AG04450 (cell line): ENCODE data around the gene SSR3. TPM values are rescaled to one million over a fixed set of nuclear protein-coding genes. Genes with fewer than 3 reads are reported as not detected.

Experiments used
- CTCF ChIA-PET: fragments of 300-600, 350-600 bp; formaldehyde crosslinking; extraction: SDS; loops from one replicate; lab custom pipeline; 2022; ENCODE audit warnings: antibody characterized with exemption, inconsistent platforms; lab: Charles Lee
- POLR2A ChIA-PET: fragments of 350-600 bp; formaldehyde crosslinking; extraction: SDS; loops from one replicate; lab custom pipeline; 2021; ENCODE audit warnings: antibody characterized with exemption, inconsistent platforms; lab: Yijun Ruan, JAX
- DNase-seq: peaks from one replicate; pipeline ENCODE4 v3.0.0-alpha.2; 2011; ENCODE audit warnings: low read depth, low spot score
- H3K27ac ChIP-seq: one replicate; pipeline ENCODE4 v1.5.1; 2012; ENCODE audit warnings: low read depth, low read length, control low read depth
- H3K27me3 ChIP-seq: one replicate; pipeline ENCODE4 v1.6.0; 2012; ENCODE audit warnings: low read length; ENCODE audit not compliant: control insufficient read depth, insufficient read depth
- H3K4me3 ChIP-seq: 2 replicates; pipeline ENCODE4 v1.5.1; 2011; ENCODE audit warnings: mild to moderate bottlenecking, low read depth, low read length, control low read depth
- H3K9me3 ChIP-seq: 2 replicates; pipeline ENCODE4 v1.5.1; 2012; ENCODE audit warnings: low read length; ENCODE audit not compliant: control insufficient read depth, insufficient read depth
- polyA plus RNA-seq: library from polyadenylated mRNA; depleted of rRNA; stranded (reverse); fragments of >200 nt; gene quantifications from 2 replicates; pipeline ENCODE4 v1.2.3, GENCODE V29; 2011; rRNA removed
- TF ChIP-seq, protein P1 (sequence below): IDR thresholded peaks from 2 replicates; pipeline ENCODE4 v1.5.1; 2011; ENCODE audit warnings: low read depth, low read length, control low read depth, inconsistent platforms

Gene SSR3
- polyA plus RNA-seq, 1 experiment, result 328 TPM

- Histone ChIP-seq H3K27me3 (no peaks in the 10 kb centered on the region), H3K27ac (no peak overlapping the region), H3K4me3 (no peak overlapping the region), H3K9me3 (no peaks in the 10 kb centered on the region)
- ChIA-PET CTCF (no interaction called here), POLR2A (no interaction called here)
- TF ChIP-seq, protein P1, sequence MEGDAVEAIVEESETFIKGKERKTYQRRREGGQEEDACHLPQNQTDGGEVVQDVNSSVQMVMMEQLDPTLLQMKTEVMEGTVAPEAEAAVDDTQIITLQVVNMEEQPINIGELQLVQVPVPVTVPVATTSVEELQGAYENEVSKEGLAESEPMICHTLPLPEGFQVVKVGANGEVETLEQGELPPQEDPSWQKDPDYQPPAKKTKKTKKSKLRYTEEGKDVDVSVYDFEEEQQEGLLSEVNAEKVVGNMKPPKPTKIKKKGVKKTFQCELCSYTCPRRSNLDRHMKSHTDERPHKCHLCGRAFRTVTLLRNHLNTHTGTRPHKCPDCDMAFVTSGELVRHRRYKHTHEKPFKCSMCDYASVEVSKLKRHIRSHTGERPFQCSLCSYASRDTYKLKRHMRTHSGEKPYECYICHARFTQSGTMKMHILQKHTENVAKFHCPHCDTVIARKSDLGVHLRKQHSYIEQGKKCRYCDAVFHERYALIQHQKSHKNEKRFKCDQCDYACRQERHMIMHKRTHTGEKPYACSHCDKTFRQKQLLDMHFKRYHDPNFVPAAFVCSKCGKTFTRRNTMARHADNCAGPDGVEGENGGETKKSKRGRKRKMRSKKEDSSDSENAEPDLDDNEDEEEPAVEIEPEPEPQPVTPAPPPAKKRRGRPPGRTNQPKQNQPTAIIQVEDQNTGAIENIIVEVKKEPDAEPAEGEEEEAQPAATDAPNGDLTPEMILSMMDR, result no peak
- no peak for DNase-seq
Measured at GRCh38 chr3:156493887-156494286, 61.0 kb downstream of the SSR3 start.

- Histone ChIP-seq H3K4me3 (no peak overlapping the region), H3K27me3 (no peaks in the 10 kb centered on the region), H3K27ac (no peak overlapping the region), H3K9me3 (no peaks in the 10 kb centered on the region)
- CTCF ChIA-PET, result interaction anchor here (0.8 kb wide), 1 partner anchor 43 kb away, joined by 3 read pairs; no protein-coding TSS in a partner anchor
- POLR2A ChIA-PET, result no interaction called here
- DNase-seq, result no peak
- TF ChIP-seq, protein P1, result no peak
Measured at GRCh38 chr3:156492801-156493261, 62.1 kb downstream of the SSR3 start.

DNA sequence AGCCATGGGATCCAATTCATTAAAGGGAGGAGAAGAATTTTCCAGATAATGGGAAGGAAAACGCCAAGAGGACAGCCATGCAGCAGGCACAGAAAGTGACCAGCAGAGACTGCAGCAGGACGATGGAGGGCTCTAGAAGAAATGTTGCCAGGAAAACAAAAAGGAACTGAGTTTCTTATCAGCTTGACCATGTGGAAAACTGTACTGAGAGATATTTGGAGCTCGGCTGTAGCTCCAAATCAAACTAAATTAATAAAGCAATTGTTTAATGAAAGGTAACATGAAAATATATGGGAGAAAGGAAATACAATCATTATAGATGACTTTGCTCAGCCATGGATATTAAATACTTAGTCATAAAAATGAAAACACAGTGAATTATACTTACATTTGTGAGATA is 63.7 kb downstream of the SSR3 start:
- Histone ChIP-seq H3K9me3 (no peaks in the 10 kb centered on the region), H3K4me3 (no peak overlapping the region), H3K27me3 (no peaks in the 10 kb centered on the region), H3K27ac (no peak overlapping the region)
- ChIA-PET CTCF (interaction anchor here (0.7 to 1.4 kb wide), 5 partner anchors 17 to 646 kb away, joined by 3 to 5 read pairs (median 4); no protein-coding TSS in a partner anchor), POLR2A (no interaction called here)
- TF ChIP-seq, protein P1, result no peak
- DNase-seq, result no peak

Other genes with a start within 250 kb of the SSR3 start
- gene TIPARP, start 119.5 kb upstream of the SSR3 start, polyA plus RNA-seq, result 17.8 and 25.1 TPM in 2 replicates